NCI-H1048 (cell line): ENCODE measurements around the gene NOTCH1.
"Not testable (repeated sequence)": the region's sequence is repeated elsewhere in the genome, so short reads cannot be mapped to it uniquely, and the experiment has no call there.

Experiments
- DNase-seq: peaks from one replicate; lab custom pipeline; 2025; lab: John Stamatoyannopoulos, UW

The NOTCH1 gene

DNA sequence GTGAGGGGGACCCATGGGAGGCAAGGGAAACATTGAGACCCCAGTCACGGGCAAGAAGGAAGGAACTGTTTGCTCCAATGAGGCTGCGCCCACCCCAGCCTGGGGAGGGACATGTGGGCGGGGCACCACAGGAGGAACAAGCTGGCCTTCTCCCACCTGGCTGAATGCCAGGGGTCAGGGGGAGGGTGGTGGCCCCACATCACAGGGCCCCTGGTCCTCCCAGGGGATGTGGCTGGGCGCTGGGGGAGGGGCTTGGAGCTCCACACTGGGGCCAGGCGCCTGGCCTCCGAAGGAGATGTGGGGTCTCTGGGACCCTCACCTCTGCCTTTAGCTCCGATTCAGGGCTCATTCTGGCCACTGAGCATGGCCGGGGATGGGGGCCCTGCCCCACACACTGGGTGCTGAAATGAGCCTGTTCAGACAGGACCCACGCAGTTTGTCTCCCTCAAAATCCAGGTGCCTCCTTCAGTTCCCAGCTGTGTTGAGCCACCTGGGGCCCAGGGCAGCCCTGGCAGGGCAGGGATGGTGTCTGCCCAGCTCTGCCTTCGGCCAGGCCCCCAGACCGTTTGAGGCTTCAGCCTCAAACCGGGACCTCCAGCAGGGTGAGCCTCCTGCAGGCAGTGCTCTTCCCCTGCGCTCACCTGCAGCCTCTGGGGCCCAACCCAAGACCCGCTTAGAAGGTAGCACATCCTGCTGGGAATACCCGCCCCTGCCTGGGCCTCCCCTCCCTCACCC, 33.2 kb upstream of the NOTCH1 start:
- DNase-seq: no peak

DNA sequence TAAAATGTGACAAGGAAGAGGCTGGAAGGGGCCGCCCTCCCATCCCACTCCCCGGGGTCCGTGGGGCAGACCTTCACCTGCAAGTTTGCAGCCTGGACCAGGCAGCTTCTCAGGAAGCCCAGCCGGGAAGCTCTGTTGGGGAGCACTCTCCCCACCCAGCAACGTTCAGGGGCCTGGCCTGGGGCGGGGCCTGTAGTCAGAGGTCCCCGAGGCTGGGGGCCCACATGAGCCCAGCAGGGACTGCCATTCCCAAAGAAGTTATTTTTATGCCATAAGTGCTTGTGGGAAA, 32.7 kb upstream of the NOTCH1 start:
- no peak for DNase-seq

- DNase-seq: no peak
Observed at GRCh38 chr9:136577941-136578625, 32.2 kb upstream of the NOTCH1 start.

DNA sequence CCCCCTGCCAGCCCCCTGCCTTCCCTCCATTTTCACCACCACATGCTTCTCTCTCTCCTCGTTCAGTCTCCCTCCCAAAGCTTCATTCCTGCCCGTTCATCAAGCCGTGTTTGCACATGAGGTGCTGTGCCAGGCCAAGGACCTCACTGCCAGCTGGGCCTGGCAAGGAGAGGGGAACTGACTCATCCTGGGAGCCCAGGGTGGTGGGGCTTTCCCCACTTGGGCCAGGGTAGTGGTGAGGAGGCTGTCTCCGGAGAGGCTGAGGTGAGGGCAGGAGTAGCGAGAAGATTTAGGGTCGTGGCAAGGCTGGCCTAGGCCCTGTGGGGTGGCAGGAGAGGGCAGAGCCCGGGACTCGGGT, 30.4 kb upstream of the NOTCH1 start:
- DNase-seq: no peak

- DNase-seq: no peak
Observed at GRCh38 chr9:136575626-136576268, 29.9 kb upstream of the NOTCH1 start.

DNA sequence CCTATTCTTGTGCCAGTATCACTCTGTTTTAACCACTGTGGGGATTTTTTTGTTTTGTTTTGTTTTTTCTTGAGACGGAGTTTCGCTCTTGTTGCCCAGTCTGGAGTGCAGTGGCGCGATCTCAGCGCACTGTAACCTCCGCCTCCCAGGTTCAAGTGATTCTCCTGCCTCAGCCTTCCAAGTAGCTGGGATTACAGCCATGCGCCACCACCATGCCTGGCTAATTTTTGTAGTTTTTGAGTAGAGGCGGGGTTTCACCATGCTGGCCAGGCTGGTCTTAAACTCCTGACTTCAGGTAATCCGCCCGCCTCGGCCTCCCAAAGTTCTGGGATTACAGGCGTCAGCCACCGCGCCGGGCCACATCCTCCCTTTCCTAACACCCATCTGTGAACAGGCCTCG, 28.8 kb upstream of the NOTCH1 start:
- not testable (repeated sequence) for DNase-seq

DNA sequence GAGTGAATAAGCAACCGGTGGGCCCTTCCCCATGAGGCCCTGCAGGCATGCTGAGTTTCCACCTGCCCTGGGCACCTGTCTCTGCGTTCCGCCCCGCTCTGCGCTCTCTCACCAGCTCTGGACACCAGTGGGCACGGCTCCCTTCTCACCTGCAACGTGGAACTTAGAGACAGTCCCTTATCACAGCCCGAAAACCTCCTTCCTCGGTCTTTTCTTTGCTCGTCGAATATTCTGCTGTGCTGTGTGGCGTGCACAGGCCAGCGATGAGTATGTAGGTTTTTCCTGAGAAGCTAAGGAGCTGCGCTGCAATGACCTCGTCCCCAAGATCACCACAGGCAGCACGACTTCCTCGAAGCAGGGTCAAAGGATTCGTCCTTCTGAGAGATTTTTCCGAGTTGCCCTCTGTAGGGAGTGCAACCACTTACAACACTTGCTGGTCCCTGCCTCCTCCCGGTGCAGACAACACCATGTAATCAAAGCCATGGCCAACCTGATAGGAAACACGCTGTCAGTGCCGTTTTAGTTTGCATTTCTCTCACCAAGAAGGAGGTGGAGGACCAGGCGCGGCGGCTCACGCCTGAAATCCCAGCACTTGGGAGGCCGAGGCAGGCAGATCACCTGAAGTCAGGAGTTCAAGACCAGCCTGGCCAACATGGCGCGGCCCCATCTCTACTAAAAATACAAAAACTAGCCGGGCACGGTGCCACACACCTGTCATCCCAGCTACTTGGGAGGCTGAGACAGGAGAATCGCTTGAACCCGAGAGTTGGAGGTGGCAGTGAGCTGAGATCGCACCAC, 27.2 kb upstream of the NOTCH1 start:
- DNase-seq: no peak

- no peak for DNase-seq
Observed at GRCh38 chr9:136572003-136572827, 26.4 kb upstream of the NOTCH1 start.

- DNase-seq: no peak
Observed at GRCh38 chr9:136571531-136571930, 25.7 kb upstream of the NOTCH1 start.

DNA sequence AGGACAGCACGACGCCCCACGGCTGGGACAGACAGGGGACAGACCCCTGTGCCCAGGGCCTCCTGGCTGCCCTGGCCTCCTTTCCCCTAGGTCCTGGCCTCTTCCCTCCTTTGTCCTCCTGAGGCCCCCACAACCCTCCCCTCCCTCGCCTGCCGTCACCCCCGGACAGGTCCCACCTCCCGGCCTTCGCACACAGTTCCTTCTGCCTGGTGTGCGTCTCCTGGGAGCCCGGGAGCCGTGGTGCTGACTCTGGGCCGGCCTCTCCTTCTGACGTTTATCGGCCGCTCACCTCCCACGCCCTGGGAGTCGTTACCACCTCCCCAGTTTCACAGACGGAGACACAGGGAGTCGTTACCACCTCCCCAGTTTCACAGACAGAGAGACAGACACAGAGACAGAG, 25.1 kb upstream of the NOTCH1 start:
- DNase-seq: no peak

- DNase-seq: no peak
Observed at GRCh38 chr9:136570191-136570845, 24.5 kb upstream of the NOTCH1 start.

- no peak for DNase-seq
Observed at GRCh38 chr9:136569526-136570148, 23.8 kb upstream of the NOTCH1 start.

DNA sequence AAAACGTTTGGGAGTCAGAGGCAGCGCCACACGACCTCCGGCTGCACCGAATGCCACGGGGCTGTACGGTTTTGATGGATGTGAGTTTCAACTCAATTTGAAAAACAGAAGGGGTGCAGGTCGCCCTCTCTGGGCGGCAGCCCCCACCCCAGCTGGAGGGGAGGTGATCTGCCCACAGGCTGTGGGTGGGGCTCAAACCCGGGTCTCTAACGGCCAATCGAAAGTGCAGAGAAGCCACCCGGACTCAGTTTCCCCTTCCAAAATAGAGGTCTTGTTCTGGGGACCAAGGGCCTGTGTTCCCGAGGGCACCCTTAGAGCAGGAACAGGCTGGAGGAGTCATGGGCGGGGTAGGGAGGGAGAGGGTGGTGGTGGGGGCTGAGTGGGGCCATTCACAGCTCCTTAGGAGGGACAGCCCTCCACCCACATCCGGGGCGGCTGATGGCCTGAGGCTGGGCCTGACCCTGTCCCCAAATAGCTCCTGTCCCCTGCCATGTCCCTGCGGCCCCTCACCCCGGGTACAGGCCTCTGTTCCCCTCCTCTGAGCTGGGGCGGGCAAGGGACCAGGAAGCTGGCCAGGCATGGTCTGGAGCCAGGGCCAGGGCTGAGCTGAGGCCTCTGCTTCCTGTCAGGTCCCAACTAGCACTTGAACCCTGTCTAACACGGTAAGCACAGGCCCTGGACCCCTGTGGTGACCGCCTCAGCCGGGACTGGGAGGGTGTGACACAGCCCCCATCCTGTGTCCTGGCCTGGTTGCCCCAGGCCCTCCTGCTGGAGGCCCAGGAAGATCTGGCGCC, 22.6 kb upstream of the NOTCH1 start:
- DNase-seq: no peak

DNA sequence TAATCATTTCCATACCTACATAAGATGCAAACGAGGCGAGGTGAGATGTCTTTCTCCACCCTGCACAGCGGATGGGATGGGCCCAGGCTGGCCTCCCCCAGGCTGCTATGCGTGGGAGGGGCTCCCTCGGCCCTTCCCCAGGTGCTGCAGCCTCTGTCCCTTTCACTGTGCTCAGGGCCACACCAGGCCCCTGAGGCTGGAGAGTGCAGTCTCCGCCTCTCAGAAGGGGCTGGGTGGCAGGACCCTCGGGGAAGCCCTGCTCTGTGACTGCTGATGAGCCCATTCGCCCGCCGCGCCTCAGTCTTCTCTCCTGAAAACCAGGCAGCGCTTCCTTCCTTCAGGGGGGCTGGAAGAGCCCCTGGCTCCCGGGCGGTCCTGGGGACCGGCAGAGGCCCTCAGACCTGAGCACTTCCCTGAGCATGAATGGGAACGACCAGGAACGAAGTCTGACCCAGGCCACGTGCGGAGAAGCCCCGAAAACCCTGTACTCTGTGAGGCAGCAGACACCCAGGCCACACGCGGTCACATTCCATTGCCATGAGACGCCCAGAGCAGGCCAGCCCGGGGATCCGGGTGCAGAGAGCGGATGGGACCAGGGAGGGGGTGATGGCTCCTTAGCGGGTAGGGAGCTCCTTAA, 21.9 kb upstream of the NOTCH1 start:
- DNase-seq: no peak

DNA sequence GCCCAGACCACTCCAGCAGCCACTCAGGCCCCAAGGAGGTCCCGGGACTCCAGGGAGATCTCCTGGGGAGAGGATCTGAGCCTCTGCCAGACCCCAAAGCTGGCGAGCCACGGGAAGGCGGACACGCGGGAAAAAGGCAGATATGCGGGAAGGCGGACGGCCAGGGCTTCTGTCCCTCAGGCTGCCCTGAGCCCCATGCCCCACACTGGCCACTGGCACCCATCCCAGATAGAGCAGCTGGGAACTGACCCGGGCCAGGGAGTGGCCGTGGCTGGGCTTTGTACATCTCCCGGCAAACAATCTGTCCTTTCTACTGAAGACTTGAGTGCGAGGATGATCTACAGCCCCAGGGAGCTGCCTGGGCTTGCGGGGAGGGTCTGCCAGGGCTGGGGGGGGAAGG, 21.1 kb upstream of the NOTCH1 start:
- DNase-seq: no peak

DNA sequence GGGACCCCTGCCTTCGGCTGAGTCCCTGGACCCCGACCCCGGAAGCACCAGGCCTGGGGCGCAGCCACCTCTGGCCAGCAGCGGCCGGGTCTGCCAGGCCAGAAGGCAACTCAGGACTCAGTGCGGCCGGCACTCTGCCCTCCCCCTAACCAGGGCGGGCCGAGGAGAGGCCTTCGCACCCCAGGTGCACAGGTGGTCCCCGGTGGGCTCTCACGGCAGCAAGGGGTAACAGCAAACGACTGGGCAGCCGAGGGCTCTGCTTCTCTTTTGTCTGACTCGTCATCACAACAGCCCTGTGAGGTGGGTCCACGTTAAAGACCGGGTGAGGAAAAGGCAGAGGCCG, 20.7 kb upstream of the NOTCH1 start:
- no peak for DNase-seq

GRCh38 chr9:136565715-136566552, 20.1 kb upstream of the NOTCH1 start:
- DNase-seq: no peak

GRCh38 chr9:136565086-136565714, 19.4 kb upstream of the NOTCH1 start:
- no peak for DNase-seq
